NCI-H1092 (cell line): ENCODE results near the gene THSD7A.
"Not testable (repeated sequence)": the region's sequence is repeated elsewhere in the genome, so short reads cannot be mapped to it uniquely, and the experiment has no call there.

Experiments
- DNase-seq: peaks from one replicate; lab custom pipeline; 2025; lab: John Stamatoyannopoulos, UW

Gene THSD7A

GRCh38 chr7:11579141-11579540 is 252.9 kb downstream of the THSD7A start:
- DNase-seq = no peak

GRCh38 chr7:11576310-11576709 is 255.7 kb downstream of the THSD7A start:
- DNase-seq = no peak

GRCh38 chr7:11573128-11573750 is 258.8 kb downstream of the THSD7A start:
- no peak for DNase-seq

GRCh38 chr7:11570922-11571550 is 261.0 kb downstream of the THSD7A start:
- no peak for DNase-seq

GRCh38 chr7:11570205-11570604 is 261.8 kb downstream of the THSD7A start:
- no peak for DNase-seq

- DNase-seq = no peak
Measured at GRCh38 chr7:11567571-11567970, 264.4 kb downstream of the THSD7A start.

- DNase-seq = no peak
Measured at GRCh38 chr7:11557627-11558026, 274.4 kb downstream of the THSD7A start.

- peak; percentile 60 for DNase-seq
Measured at GRCh38 chr7:11552676-11553296, 279.2 kb downstream of the THSD7A start.

- no peak for DNase-seq
Measured at GRCh38 chr7:11551470-11551869, 280.5 kb downstream of the THSD7A start.

GRCh38 chr7:11548532-11548931 is 283.5 kb downstream of the THSD7A start:
- DNase-seq = no peak

- no peak for DNase-seq
Measured at GRCh38 chr7:11541330-11541729, 290.7 kb downstream of the THSD7A start.

- no peak for DNase-seq
Measured at GRCh38 chr7:11540271-11540761, 291.7 kb downstream of the THSD7A start.

- DNase-seq = no peak
Measured at GRCh38 chr7:11539853-11540252, 292.1 kb downstream of the THSD7A start.

GRCh38 chr7:11538751-11539299 is 293.2 kb downstream of the THSD7A start:
- no peak for DNase-seq

- no peak for DNase-seq
Measured at GRCh38 chr7:11533229-11533820, 298.7 kb downstream of the THSD7A start.

GRCh38 chr7:11529382-11529781 is 302.6 kb downstream of the THSD7A start:
- no peak for DNase-seq

GRCh38 chr7:11527707-11528106 is 304.3 kb downstream of the THSD7A start:
- no peak for DNase-seq

GRCh38 chr7:11524476-11525397 is 307.3 kb downstream of the THSD7A start:
- DNase-seq = no peak

- DNase-seq = not testable (repeated sequence)
Measured at GRCh38 chr7:11521964-11522499, 310.0 kb downstream of the THSD7A start.

GRCh38 chr7:11517853-11518252 is 314.1 kb downstream of the THSD7A start:
- DNase-seq = no peak

GRCh38 chr7:11516328-11516727 is 315.7 kb downstream of the THSD7A start:
- DNase-seq = no peak
